H1 (cell line): ENCODE measurements around the gene FAR2. TPM values are rescaled to one million over a fixed set of nuclear protein-coding genes. Genes with fewer than 3 reads are reported as not detected.

Experiments used
- CTCF ChIA-PET: fragments of 300-600 bp; sonication (Branson Sonifier 250); formaldehyde crosslinking; loops from one replicate; lab custom pipeline; 2021; ENCODE audit not compliant: partially characterized antibody; lab: Charles Lee
- POLR2A ChIA-PET: fragments of 300-600 bp; sonication (Branson Sonifier 250); formaldehyde crosslinking; loops from one replicate; lab custom pipeline; 2021; ENCODE audit warnings: inconsistent platforms; ENCODE audit not compliant: partially characterized antibody; lab: Charles Lee
- DNase-seq, 2 experiments: peaks; one replicate each; pipeline versions ENCODE4 v3.0.0 to v3.0.0-alpha.2; 2010 to 2022; ENCODE audit warnings: low spot score in 2 of 2, low read depth in 1 of 2, mixed read lengths in 1 of 2
- FAIRE-seq: peaks from 2 replicates; lab custom pipeline; 2011; peaks lifted over from hg19 to GRCh38; lab: Jason Lieb, UNC
- H2AFZ ChIP-seq: 2 replicates; pipeline ENCODE4 v1.8.1; 2012; ENCODE audit warnings: low read length, inconsistent platforms
- H2AK5ac ChIP-seq: 2 replicates; pipeline ENCODE4 v1.6.1; 2013; ENCODE audit warnings: low read depth, low read length
- H2BK120ac ChIP-seq: replicated peaks from 2 replicates; pipeline ENCODE3; 2013; ENCODE audit warnings: low read depth, low read length, inconsistent platforms
- H2BK12ac ChIP-seq: 2 replicates; pipeline ENCODE4 v1.6.1; 2013; ENCODE audit warnings: low read depth, low read length
- H2BK15ac ChIP-seq: 2 replicates; pipeline ENCODE4 v1.6.1; 2013; ENCODE audit warnings: low read length
- H2BK20ac ChIP-seq: 2 replicates; pipeline ENCODE4 v1.6.1; 2013; ENCODE audit warnings: low read length
- H2BK5ac ChIP-seq: 2 replicates; pipeline ENCODE4 v1.6.1; 2013; ENCODE audit warnings: low read depth, low read length
- H3K14ac ChIP-seq: 2 replicates; pipeline ENCODE4 v1.6.1; 2013; ENCODE audit warnings: inconsistent platforms; ENCODE audit not compliant: insufficient read length
- H3K18ac ChIP-seq: 2 replicates; pipeline ENCODE4 v1.6.1; 2013; ENCODE audit warnings: low read length; ENCODE audit errors: extremely low read depth
- H3K23ac ChIP-seq: 2 replicates; pipeline ENCODE4 v1.6.1; 2013; ENCODE audit warnings: inconsistent platforms; ENCODE audit not compliant: insufficient read length
- H3K23me2 ChIP-seq: 2 replicates; pipeline ENCODE4 v1.6.1; 2013; ENCODE audit warnings: low read depth, low read length
- H3K27ac ChIP-seq: 2 replicates; pipeline ENCODE4 v1.6.1; 2011; ENCODE audit warnings: low read depth, low read length, inconsistent platforms
- H3K27me3 ChIP-seq, 4 experiments: replicated peaks in 1 of 4; 1 replicate in 1 of 4; 2 replicates in 3 of 4; pipeline versions ENCODE4 v1.6.1 to v1.8.1; 2011 to 2013; ENCODE audit warnings: low read length in 3 of 4, mild to moderate bottlenecking in 3 of 4, inconsistent platforms in 2 of 4, mixed read lengths in 2 of 4, moderate library complexity in 1 of 4; ENCODE audit not compliant: control insufficient read depth in 3 of 4, insufficient read depth in 3 of 4; ENCODE audit errors: extremely low read depth in 1 of 4
- H3K36me3 ChIP-seq, 4 experiments: 2 replicates each; pipeline versions ENCODE4 v1.6.1 to v1.8.1; 2011 to 2013; ENCODE audit warnings: mild to moderate bottlenecking in 4 of 4, low read length in 3 of 4, moderate library complexity in 2 of 4, control low read depth in 1 of 4, inconsistent platforms in 1 of 4; ENCODE audit not compliant: insufficient read depth in 4 of 4, control insufficient read depth in 2 of 4
- H3K4ac ChIP-seq: replicated peaks from 2 replicates; pipeline ENCODE3; 2013; ENCODE audit warnings: low read length, low read depth, mixed read lengths, inconsistent platforms; ENCODE audit not compliant: insufficient read length
- H3K4me1 ChIP-seq, 4 experiments: replicated peaks in 1 of 4; 1 replicate in 1 of 4; 2 replicates in 3 of 4; pipeline versions ENCODE4 v1.6.1 to v1.8.1; 2011 to 2013; ENCODE audit warnings: low read length in 3 of 4, inconsistent platforms in 2 of 4, mixed read lengths in 1 of 4; ENCODE audit not compliant: insufficient read depth in 4 of 4, control insufficient read depth in 3 of 4
- H3K4me2 ChIP-seq, 2 experiments: 2 replicates each; pipeline versions ENCODE4 v1.6.1 to v1.8.1; 2011 to 2013; ENCODE audit warnings: low read depth in 2 of 2, low read length in 2 of 2, control low read depth in 1 of 2, inconsistent platforms in 1 of 2, mild to moderate bottlenecking in 1 of 2; ENCODE audit not compliant: insufficient read depth in 1 of 2
- H3K4me3 ChIP-seq, 4 experiments: fragments of 200-600, 300-600 bp in 1 of 4; sonication (generic), shearing (Covaris generic), sonication (Bioruptor Twin) in 1 of 4; 2 replicates each; pipeline versions ENCODE4 v1.5.1 to v1.8.1; 2011 to 2016; ENCODE audit warnings: low read length in 4 of 4, low read depth in 3 of 4, control low read depth in 2 of 4, inconsistent platforms in 2 of 4, mild to moderate bottlenecking in 2 of 4, mixed read lengths in 1 of 4, moderate library complexity in 1 of 4; ENCODE audit not compliant: insufficient read depth in 2 of 4; ENCODE audit errors: extremely low read depth in 1 of 4
- H3K56ac ChIP-seq: replicated peaks from 2 replicates; pipeline ENCODE3; 2013; ENCODE audit warnings: low read depth, mild to moderate bottlenecking, mixed read lengths, low read length, inconsistent platforms; ENCODE audit not compliant: insufficient read length
- H3K79me1 ChIP-seq: 2 replicates; pipeline ENCODE4 v1.6.1; 2013; ENCODE audit warnings: low read depth, low read length, control low read depth
- H3K79me2 ChIP-seq, 2 experiments: 2 replicates each; pipeline versions ENCODE4 v1.6.1 to v1.8.1; 2012 to 2013; ENCODE audit warnings: low read length in 2 of 2, mild to moderate bottlenecking in 2 of 2, inconsistent platforms in 1 of 2; ENCODE audit not compliant: insufficient read depth in 2 of 2, control insufficient read depth in 1 of 2
- H3K9ac ChIP-seq, 4 experiments: replicated peaks in 1 of 4; 1 replicate in 1 of 4; 2 replicates in 3 of 4; pipeline versions ENCODE4 v1.6.1 to v1.8.1; 2011 to 2013; ENCODE audit warnings: low read depth in 3 of 4, low read length in 3 of 4, control low read depth in 2 of 4, mild to moderate bottlenecking in 2 of 4, moderate library complexity in 2 of 4, inconsistent platforms in 1 of 4; ENCODE audit errors: extremely low read depth in 1 of 4
- H3K9me3 ChIP-seq, 2 experiments: 2 replicates each; pipeline versions ENCODE4 v1.6.1 to v1.8.1; 2012 to 2013; ENCODE audit warnings: mild to moderate bottlenecking in 2 of 2, moderate library complexity in 2 of 2, control low read depth in 1 of 2, inconsistent platforms in 1 of 2, low read depth in 1 of 2, low read length in 1 of 2, mixed read lengths in 1 of 2; ENCODE audit not compliant: insufficient read depth in 2 of 2
- H4K20me1 ChIP-seq, 2 experiments: replicated peaks in 1 of 2; 2 replicates each; pipeline versions ENCODE3 to v1.8.1; 2011 to 2013; ENCODE audit warnings: inconsistent platforms in 2 of 2, low read length in 2 of 2, mild to moderate bottlenecking in 1 of 2; ENCODE audit not compliant: insufficient read depth in 2 of 2, control insufficient read depth in 1 of 2
- H4K5ac ChIP-seq: 2 replicates; pipeline ENCODE4 v1.6.1; 2013; ENCODE audit warnings: low read length, low read depth, mixed read lengths, inconsistent platforms; ENCODE audit not compliant: insufficient read length
- H4K8ac ChIP-seq: 2 replicates; pipeline ENCODE4 v1.8.0; 2013; ENCODE audit warnings: mild to moderate bottlenecking, moderate library complexity, low read length, inconsistent platforms; ENCODE audit not compliant: insufficient read depth; ENCODE audit errors: extremely low read depth
- H4K91ac ChIP-seq: replicated peaks from 2 replicates; pipeline ENCODE3; 2013; ENCODE audit warnings: low read length, mixed read lengths, inconsistent platforms; ENCODE audit not compliant: insufficient read length
- CBX5 ChIP-seq: fragments of 300-800, 300-1000 bp; sonication (generic); IDR thresholded peaks from 2 replicates; pipeline ENCODE4 v1.7.1; 2016; ENCODE audit warnings: antibody characterized with exemption, low read length, low read depth
- CREB1 ChIP-seq: IDR thresholded peaks from 2 replicates; pipeline ENCODE4 v1.6.1; 2012; ENCODE audit warnings: inconsistent platforms
- FOSL1 ChIP-seq: IDR thresholded peaks from 2 replicates; pipeline ENCODE4 v1.6.1; 2011; ENCODE audit warnings: mild to moderate bottlenecking, low read depth, low read length, moderate library complexity; ENCODE audit not compliant: insufficient read depth
- POU5F1 ChIP-seq: IDR thresholded peaks from 2 replicates; pipeline ENCODE4 v1.6.1; 2011; ENCODE audit warnings: low read depth, mild to moderate bottlenecking, low read length, moderate library complexity
- WGBS, 2 experiments: shearing (Covaris generic) in 1 of 2; methylation state at CpG; one replicate each; pipeline versions ENCODE4 v1.1.6 to v1.1.7; 2013 to 2015; ENCODE audit warnings: low lambda C conversion rate in 2 of 2, mixed read lengths in 2 of 2, inconsistent platforms in 1 of 2, low coverage in 1 of 2, missing lambda C conversion rate in 1 of 2; ENCODE audit not compliant: insufficient replicate concordance in 2 of 2, insufficient coverage in 1 of 2, insufficient read length in 1 of 2; ENCODE audit errors: extremely low coverage in 1 of 2, missing lambda C conversion rate in 1 of 2; 5-methylcytosine and 5-hydroxymethylcytosine counted together
- polyA plus RNA-seq, 7 experiments: library from polyadenylated mRNA; depleted of rRNA in 3 of 7; stranded (reverse) in 5 of 7; unstranded in 2 of 7; fragments of >200 nt in 5 of 7; fragments of 200-250 nt in 2 of 7; gene quantifications; 1 replicate in 5 of 7; 2 replicates in 1 of 7; 4 replicates in 1 of 7; pipeline versions ENCODE4 v1.2.1 to v1.2.3, GENCODE V29; 2011 to 2013; ENCODE audit warnings: missing spikeins in 2 of 7, mixed read lengths in 2 of 7
- total RNA-seq: library from RNA; stranded (reverse); fragmentation: NEBNext Ultra II Directional; extraction: Animal tissue kit (Norgen Biotek cat#: 25700); gene quantifications from 2 replicates; pipeline ENCODE4 v1.2.1, GENCODE V29; 2021

Gene FAR2
- total and polyA plus RNA-seq, 2 of the 8 experiments (the other 6 are each of a cell fraction or from before 2014, with no cell fraction given), result 24.0 to 24.1 TPM

- no peaks in the 10 kb centered on the region for H4K20me1 ChIP-seq
- no peak overlapping the region for H3K27ac ChIP-seq
- no peak overlapping the region for H2AK5ac ChIP-seq
- H3K4me3 ChIP-seq, result peak overlapping the region; percentile 66 to 77 (median 72); a peak in 5 of 8 replicates
- peaks cover 18% of the 10 kb centered on the region for H3K23me2 ChIP-seq
- H3K56ac ChIP-seq, result no peak overlapping the region
- no peak overlapping the region for H3K4ac ChIP-seq
- H3K79me2 ChIP-seq, result peaks cover 0 to 22% of the 10 kb centered on the region in 2 experiments; a peak in 2 of 4 replicates
- H2BK12ac ChIP-seq, result peak overlapping the region; percentile 98; the same call in 1 of the 2 replicates
- peaks cover 10 to 20% (median 11%) of the 10 kb centered on the region in 4 experiments for H3K4me1 ChIP-seq
- no peak overlapping the region for H2AFZ ChIP-seq
- POLR2A ChIA-PET, result interaction anchor here (1.3 kb wide), 1 partner anchor 14 kb away, joined by 6 read pairs; no protein-coding TSS in a partner anchor
- FAIRE-seq, result no peak
- H3K23ac ChIP-seq, result no peak overlapping the region
- no peak overlapping the region for H4K91ac ChIP-seq
- no peaks in the 10 kb centered on the region for H3K9me3 ChIP-seq
- H2BK5ac ChIP-seq, result no peak overlapping the region
- H3K27me3 ChIP-seq, result peaks cover 0 to 2% (median 0%) of the 10 kb centered on the region in 4 experiments; a peak in 2 of 7 replicates
- H4K8ac ChIP-seq, result no peak overlapping the region
- peak overlapping the region; percentile 81 to 96 for H3K4me2 ChIP-seq
- no peaks in the 10 kb centered on the region for H3K36me3 ChIP-seq
- no peaks in the 10 kb centered on the region; the same call in 1 of the 2 replicates for H3K79me1 ChIP-seq
- no peak for DNase-seq
- no peak overlapping the region for H3K9ac ChIP-seq
- 90% methylated on average over 7 of the region's 7 CpGs; no CpG with 5 or more reads in 1 of the 2 experiments for WGBS, 2 experiments
- H4K5ac ChIP-seq, result no peak overlapping the region
- no peak overlapping the region for H2BK20ac ChIP-seq
- no peak overlapping the region for H3K18ac ChIP-seq
- CTCF ChIA-PET, result no interaction called here
- H2BK15ac ChIP-seq, result no peak overlapping the region
- H3K14ac ChIP-seq, result no peak overlapping the region
- no peak overlapping the region for H2BK120ac ChIP-seq
- TF ChIP-seq POU5F1, result no peak
- no peak for TF ChIP-seq CBX5
- TF ChIP-seq CREB1, result no peak
- no peak for TF ChIP-seq FOSL1
Observed at GRCh38 chr12:29150462-29150861, 1.4 kb downstream of the FAR2 start.
